SHP77 treated with DMSO at 0.1 percent for 48 hours (cell line): ENCODE results near the gene PSMC3IP.
"Not testable (repeated sequence)": the region's sequence is repeated elsewhere in the genome, so short reads cannot be mapped to it uniquely, and the experiment has no call there.

ENCODE experiments used
- DNase-seq: peaks from one replicate; lab custom pipeline; 2025; lab: John Stamatoyannopoulos, UW

PSMC3IP gene

DNA sequence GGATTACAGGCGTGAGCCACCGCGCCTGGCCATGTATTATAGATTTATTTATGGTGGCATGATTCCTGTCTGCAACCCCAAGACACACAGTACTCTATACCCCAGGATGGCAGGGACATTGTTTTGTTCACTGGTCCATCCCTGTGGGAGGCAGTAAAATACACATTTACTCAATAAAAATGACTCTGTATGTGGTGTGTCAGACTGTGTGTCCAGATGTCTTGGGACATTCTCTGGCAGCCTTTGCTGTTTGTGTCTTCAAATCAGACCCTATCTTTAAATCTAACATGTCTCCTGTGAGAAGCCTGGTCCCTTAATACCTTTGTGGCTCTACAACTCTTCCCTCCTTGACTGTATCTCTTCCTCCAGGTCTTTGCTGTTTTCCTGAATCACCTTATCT lies 17.3 kb downstream of the PSMC3IP start:
- no peak for DNase-seq

DNA sequence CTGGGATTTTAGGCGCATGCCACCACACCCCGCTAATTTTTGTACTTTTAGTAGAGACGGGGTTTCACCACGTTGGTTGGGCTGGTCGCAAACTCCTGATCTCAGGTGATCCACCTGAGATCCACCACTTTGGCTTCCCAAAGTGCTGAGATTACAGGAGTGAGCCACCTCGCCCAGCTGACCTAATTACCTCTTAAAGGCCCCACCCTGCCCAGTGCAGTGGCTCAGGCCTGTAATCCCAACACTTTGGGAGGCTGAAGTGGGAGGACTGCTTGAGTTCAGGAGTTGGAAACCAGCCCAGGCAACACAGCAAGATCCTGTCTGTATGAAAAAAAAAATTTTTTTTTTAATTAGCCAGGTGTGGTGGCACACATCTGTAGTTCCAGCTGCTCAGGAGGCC lies 18.5 kb downstream of the PSMC3IP start:
- DNase-seq: no peak

DNA sequence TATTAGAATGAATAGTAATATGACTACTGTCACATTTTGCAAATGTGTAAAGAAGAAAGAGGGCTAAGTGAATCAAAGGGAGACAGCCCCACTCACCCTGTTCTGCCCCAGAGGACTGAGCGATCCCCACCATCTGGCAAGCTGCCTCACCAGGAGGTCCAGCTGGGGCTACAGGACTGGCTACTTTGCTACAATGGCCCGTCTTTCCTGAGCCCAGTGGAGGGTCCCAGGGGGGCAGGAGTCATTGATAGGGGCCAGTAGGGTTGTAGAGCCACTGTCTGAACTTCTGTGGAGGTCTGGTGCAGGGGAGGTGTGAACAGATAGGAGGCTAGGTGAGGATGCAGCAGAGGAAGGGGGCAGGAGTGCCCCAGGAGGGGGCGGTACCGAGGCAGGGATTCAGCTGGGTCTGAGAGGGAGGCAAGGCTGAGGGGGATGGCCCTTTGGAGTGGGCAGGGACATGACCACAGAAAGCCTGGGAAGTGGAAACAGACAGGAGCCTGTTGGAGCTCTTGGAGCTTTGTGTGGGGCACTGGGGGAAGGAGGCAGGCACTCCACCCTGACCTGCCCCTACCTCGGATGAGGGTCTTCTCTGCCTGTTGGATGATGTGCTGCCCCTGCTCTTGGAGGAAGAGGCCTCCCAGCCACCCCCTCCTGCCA lies 21.4 kb downstream of the PSMC3IP start:
- DNase-seq: not testable (repeated sequence)

- DNase-seq: no peak
Measured at GRCh38 chr17:42555122-42555622, 22.4 kb downstream of the PSMC3IP start.

DNA sequence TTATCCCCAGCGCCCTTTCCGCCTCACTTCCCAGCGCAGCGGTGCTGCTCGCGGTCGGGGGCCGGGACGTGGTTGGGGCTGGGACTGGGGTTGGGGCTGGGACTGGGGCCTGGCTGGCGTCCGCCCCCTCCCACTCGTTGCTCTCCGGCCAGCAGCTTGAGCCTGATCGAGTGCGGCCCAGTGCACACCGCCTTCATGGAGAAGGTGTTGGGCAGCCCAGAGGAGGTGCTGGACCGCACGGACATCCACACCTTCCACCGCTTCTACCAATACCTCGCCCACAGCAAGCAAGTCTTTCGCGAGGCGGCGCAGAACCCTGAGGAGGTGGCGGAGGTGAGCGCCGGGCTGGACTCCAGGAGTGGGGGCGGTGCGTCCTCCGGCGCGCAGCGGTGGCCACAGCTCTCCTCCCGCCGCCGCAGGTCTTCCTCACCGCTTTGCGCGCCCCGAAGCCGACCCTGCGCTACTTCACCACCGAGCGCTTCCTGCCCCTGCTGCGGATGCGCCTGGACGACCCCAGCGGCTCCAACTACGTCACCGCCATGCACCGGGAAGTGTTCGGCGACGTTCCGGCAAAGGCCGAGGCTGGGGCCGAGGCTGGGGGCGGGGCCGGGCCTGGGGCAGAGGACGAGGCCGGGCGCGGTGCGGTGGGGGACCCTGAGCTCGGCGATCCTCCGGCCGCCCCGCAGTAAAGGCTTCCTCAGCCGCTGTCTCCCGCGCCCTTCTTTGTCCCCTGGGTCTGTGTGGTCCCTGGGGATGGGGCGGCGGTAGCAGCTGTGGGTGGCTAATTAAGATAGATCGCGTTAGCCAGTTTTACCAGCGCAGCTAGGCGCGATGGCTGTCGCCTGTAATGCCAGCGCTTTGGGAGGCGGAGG lies 23.0 kb downstream of the PSMC3IP start:
- peak; percentile 58 for DNase-seq

DNA sequence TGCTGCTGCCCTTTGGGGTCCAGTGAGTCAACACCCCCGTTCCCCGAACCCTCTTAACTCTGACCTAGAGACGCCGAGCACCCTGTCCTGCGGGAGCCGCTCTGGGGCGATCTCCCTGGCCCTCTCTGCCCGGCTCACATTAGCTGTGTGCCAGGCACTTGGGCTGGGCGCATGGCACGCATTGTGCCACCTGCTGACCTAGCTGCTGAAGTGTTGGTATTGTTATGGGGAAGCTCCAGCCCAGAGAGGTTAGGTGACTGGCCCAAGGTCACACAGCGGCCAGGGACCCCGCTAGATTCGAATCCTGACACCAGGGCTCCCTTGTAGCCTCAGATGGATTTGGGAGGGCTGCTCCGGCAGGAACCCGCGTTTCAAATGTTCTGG lies 23.7 kb downstream of the PSMC3IP start:
- no peak for DNase-seq

- DNase-seq: no peak
Measured at GRCh38 chr17:42553161-42553818, 24.2 kb downstream of the PSMC3IP start.

GRCh38 chr17:42552736-42553135 lies 24.8 kb downstream of the PSMC3IP start, which contains the start of gene HSD17B1:
Gene HSD17B1 (plus strand): TSS chr17:42552923. CDS start chr17:42552934, 11 bp downstream.
- not testable (repeated sequence) for DNase-seq

- DNase-seq: no peak
Measured at GRCh38 chr17:42548993-42549755, 28.4 kb downstream of the PSMC3IP start.

DNA sequence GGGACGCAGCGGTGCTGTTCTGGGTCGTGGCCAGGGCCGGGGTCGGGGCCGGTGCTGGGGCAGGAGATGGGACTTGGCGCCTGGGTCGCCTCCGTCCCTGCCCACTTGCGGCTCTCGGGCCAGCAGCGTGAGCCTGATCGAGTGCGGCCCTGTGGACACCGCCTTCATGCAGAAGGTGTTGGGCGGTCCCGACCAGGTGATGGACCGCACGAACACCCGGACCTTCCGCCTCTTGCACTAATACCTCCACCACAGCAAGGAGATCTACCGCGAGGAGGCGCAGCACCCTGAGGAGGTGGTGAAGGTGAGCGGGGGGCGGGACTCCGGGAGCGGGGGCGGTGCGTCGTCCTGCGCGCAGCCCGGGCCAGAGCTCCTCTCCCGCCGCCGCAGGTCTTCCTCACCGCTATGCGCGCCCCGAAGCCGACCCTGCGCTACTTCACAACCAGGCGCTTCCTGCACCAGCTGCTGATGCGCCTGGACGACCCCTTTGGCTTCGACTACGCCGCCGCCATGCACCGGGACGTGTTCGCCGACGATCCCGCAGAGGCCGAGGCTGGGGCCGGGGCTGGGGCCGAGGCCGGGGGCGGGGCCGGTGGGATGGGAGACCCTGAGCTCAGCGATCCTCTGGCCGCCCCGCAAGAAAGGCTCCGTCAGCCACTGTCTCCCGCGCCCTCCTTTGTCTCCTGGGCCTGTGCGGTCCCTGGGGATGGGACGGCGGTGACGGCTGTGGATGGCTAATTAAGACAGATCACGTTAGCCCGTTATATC lies 29.3 kb downstream of the PSMC3IP start:
- no peak for DNase-seq

- no peak for DNase-seq
Measured at GRCh38 chr17:42547698-42548069, 29.8 kb downstream of the PSMC3IP start.

- DNase-seq: no peak
Measured at GRCh38 chr17:42547001-42547461, 30.5 kb downstream of the PSMC3IP start.

DNA sequence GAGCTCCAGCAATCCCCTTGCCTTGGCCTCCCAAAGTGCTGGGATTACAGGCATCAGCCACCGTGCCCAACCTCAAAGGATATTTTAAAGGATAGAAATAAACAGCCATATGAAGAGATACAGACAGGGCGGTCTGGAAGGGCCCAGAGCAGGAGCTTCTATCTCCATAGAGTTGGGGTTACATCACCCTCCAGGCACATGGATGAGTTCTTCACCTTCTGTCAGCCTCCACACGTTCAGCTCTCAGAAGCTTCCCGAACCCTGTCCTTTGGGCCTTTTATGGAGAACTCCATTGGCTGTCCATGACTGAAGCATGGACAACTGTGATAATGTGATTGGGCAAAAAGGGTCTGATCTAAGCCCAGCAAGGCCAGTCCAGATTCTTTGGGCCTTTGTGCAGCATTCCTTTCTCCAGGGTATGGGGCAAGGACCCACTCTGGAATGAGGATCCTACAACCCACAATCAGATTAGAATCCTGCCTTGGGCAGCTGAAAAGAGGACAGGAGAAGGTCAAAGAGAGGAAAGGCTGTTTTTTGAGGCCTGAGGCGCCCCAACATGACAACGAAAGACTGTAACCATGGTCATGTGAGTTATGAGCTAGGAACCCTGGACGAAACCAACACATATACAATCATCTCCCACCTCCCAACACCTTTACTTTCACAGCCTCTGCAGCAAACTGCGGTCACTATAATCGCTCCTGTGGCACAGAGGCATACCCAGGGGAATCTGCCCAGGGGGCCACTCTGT lies 31.6 kb downstream of the PSMC3IP start:
- DNase-seq: not testable (repeated sequence)

DNA sequence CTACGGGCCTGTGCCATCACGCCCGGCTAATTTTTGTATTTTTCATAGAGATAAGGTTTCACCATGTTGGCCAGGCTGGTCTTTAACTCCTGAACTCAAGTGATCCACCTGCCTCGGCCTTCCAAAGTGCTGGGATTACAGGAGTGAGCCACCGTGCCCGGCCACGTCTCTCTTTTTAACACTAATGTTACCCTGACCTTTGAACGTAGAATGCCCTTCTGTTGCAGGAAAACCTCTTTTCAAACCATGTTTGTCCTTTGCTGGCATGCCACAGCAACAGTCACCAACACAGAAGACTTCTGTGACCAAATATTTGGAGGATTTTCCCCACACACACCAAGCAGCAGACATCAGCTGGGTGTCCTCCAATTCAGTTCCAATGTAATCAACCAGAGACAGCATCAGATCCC lies 32.6 kb downstream of the PSMC3IP start:
- no peak for DNase-seq

DNA sequence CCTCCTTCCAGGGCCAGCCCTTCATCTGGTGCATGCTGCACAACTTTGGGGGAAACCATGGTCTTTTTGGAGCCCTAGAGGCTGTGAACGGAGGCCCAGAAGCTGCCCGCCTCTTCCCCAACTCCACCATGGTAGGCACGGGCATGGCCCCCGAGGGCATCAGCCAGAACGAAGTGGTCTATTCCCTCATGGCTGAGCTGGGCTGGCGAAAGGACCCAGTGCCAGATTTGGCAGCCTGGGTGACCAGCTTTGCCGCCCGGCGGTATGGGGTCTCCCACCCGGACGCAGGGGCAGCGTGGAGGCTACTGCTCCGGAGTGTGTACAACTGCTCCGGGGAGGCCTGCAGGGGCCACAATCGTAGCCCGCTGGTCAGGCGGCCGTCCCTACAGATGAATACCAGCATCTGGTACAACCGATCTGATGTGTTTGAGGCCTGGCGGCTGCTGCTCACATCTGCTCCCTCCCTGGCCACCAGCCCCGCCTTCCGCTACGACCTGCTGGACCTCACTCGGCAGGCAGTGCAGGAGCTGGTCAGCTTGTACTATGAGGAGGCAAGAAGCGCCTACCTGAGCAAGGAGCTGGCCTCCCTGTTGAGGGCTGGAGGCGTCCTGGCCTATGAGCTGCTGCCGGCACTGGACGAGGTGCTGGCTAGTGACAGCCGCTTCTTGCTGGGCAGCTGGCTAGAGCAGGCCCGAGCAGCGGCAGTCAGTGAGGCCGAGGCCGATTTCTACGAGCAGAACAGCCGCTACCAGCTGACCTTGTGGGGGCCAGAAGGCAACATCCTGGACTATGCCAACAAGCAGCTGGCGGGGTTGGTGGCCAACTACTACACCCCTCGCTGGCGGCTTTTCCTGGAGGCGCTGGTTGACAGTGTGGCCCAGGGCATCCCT lies 34.1 kb downstream of the PSMC3IP start:
- no peak for DNase-seq

DNA sequence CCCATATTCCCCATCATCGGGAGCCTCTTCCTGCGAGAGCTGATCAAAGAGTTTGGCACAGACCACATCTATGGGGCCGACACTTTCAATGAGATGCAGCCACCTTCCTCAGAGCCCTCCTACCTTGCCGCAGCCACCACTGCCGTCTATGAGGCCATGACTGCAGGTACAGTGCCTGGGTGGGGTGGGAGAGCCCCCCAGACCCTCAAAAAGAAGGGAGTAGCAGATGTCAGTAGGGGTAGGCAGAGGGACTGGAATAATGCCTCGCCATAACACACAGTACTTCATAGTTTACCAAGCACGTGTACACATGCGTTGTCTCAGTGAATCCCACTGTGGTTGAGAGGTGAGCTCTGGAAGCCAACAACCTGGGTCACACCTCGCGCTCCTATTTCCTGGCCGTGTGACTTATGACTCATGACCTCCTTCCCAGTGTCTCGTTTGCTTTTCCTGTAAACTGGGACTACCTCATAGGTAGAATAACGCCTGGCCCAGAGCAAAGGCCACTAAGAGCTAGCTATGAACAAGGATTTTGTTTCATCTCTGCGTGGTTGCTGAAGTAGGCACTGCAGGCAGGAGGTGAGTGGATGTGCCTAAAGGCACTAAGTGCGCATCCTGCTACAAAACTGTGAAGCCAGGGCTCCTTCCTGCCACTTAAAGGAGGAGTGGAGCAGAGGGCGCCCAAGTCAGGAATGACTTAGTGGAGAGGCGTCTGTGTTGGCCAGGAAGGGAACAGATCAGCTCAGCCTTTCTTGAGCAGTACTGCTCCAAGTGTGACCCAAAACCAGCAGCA lies 36.3 kb downstream of the PSMC3IP start:
- DNase-seq: no peak

DNA sequence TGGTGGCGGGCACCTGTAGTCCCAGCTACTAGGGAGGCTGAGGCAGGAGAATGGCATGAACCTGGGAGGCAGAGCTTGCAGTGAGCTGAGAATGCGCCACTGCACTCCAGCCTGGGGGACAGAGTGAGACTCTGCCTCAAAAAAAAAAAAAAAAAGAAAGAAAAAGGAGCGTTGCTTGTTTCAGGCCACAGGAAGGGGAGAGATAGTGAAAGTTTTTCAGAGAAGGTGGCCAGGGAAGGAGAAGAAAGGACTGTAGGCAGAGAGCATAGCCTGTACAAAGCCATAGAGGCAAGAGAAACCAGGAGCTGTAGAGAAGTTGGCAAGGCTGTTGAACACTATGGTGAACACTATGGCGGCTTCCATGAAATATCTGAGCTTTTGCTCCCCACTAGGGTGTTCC lies 37.0 kb downstream of the PSMC3IP start:
- not testable (repeated sequence) for DNase-seq

- DNase-seq: no peak
Measured at GRCh38 chr17:42538482-42538881, 39.0 kb downstream of the PSMC3IP start.
